Stimulated activated CD4-positive, alpha-beta T cell treated with anti-CD3 and anti-CD28 coated beads, Interleukin-15, amount 100 ng/mL, for 48 hours (primary cell): ENCODE measurements around the gene F10.

Source experiments
- DNase-seq, 2 donors: peaks; one replicate each; pipeline ENCODE4 v3.0.0-alpha.2; 2020; ENCODE audit warnings: low read depth in 2 of 2

F10 gene

GRCh38 chr13:113086991-113087922, 35.3 kb upstream of the F10 start:
- DNase-seq: no peak

GRCh38 chr13:113087923-113088690, 34.5 kb upstream of the F10 start:
- no peak for DNase-seq

- no peak for DNase-seq
Observed at GRCh38 chr13:113088691-113089020, 33.9 kb upstream of the F10 start.

- no peak for DNase-seq
Observed at GRCh38 chr13:113089693-113090414, 32.7 kb upstream of the F10 start.

GRCh38 chr13:113090415-113090770, 32.2 kb upstream of the F10 start:
- no peak for DNase-seq

- no peak for DNase-seq
Observed at GRCh38 chr13:113090806-113091205, 31.8 kb upstream of the F10 start.

GRCh38 chr13:113091211-113091771, 31.3 kb upstream of the F10 start:
- no peak for DNase-seq

- DNase-seq: no peak
Observed at GRCh38 chr13:113091891-113092775, 30.5 kb upstream of the F10 start.

GRCh38 chr13:113092776-113093579, 29.6 kb upstream of the F10 start:
- no peak for DNase-seq

GRCh38 chr13:113093580-113094409, 28.8 kb upstream of the F10 start:
- no peak for DNase-seq

- DNase-seq: no peak
Observed at GRCh38 chr13:113094410-113094800, 28.2 kb upstream of the F10 start.

- DNase-seq: no peak
Observed at GRCh38 chr13:113095146-113096051, 27.2 kb upstream of the F10 start.

- no peak for DNase-seq
Observed at GRCh38 chr13:113096052-113096744, 26.4 kb upstream of the F10 start.

- DNase-seq: no peak
Observed at GRCh38 chr13:113096745-113097305, 25.8 kb upstream of the F10 start.

- DNase-seq: no peak
Observed at GRCh38 chr13:113097651-113098050, 24.9 kb upstream of the F10 start.

GRCh38 chr13:113098162-113098732, 24.4 kb upstream of the F10 start:
- no peak for DNase-seq

GRCh38 chr13:113099142-113099541, 23.5 kb upstream of the F10 start:
- DNase-seq: no peak
